C4-2B (cell line): ENCODE data around the gene PFKP.

Experiments
- ZFX ChIP-seq: fragments of 450-650 bp; IDR thresholded peaks from 2 replicates; pipeline ENCODE4 v1.6.1; 2017
- TF ChIP-seq, protein P1 (sequence below): fragments of 450-650 bp; conservative IDR thresholded peaks from 2 replicates; pipeline ENCODE4 v1.5.1; 2017; ENCODE audit warnings: mild to moderate bottlenecking

DNA sequence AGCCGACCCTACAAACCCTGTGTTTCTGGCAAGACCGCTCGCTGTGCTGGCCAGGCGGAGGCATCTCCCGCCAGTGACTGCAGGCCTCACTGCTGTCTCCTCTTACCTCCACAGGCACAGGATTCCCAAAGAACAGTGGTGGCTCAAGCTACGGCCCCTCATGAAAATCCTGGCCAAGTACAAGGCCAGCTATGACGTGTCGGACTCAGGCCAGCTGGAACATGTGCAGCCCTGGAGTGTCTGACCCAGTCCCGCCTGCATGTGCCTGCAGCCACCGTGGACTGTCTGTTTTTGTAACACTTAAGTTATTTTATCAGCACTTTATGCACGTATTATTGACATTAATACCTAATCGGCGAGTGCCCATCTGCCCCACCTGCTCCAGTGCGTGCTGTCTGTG, 69.0 kb downstream of the PFKP start:
- TF ChIP-seq, protein P1, sequence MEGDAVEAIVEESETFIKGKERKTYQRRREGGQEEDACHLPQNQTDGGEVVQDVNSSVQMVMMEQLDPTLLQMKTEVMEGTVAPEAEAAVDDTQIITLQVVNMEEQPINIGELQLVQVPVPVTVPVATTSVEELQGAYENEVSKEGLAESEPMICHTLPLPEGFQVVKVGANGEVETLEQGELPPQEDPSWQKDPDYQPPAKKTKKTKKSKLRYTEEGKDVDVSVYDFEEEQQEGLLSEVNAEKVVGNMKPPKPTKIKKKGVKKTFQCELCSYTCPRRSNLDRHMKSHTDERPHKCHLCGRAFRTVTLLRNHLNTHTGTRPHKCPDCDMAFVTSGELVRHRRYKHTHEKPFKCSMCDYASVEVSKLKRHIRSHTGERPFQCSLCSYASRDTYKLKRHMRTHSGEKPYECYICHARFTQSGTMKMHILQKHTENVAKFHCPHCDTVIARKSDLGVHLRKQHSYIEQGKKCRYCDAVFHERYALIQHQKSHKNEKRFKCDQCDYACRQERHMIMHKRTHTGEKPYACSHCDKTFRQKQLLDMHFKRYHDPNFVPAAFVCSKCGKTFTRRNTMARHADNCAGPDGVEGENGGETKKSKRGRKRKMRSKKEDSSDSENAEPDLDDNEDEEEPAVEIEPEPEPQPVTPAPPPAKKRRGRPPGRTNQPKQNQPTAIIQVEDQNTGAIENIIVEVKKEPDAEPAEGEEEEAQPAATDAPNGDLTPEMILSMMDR = no peak
- TF ChIP-seq ZFX = no peak
